Measurements from ENCODE around the gene WDR44.

WDR44 gene

GRCh38 chrX:118346258-118347094 is 570 bp downstream of the WDR44 start:
- Histone ChIP-seq H4K20me1 (peaks cover 0 to 39% (median 0%) of the 10 kb centered on the region in 11 experiments; a peak in 7 of 22 replicates), H3K9ac (peak overlapping the region; percentile 80 to 89 (median 88)), H3K27me3 (no peaks in the 10 kb centered on the region), H3K9me3 (replicated peaks in 1 of 11) (peaks cover 0 to 13% (median 6%) of the 10 kb centered on the region in 11 experiments; a peak in 3 of 22 replicates), H3K4me3 (peak overlapping the region; percentile 67 to 85 (median 78)), H3K4me1 (peaks cover 23 to 40% (median 36%) of the 10 kb centered on the region in 10 experiments), H3K27ac (peak overlapping the region; percentile 79 to 93 (median 87)), H3K4me2 (peak overlapping the region; percentile 46 to 87 (median 74)), H3K36me3 (no peaks in the 10 kb centered on the region)
- no peak for TF ChIP-seq Cebpa-rat (IDR thresholded peaks at IDR 0.05)

DNA sequence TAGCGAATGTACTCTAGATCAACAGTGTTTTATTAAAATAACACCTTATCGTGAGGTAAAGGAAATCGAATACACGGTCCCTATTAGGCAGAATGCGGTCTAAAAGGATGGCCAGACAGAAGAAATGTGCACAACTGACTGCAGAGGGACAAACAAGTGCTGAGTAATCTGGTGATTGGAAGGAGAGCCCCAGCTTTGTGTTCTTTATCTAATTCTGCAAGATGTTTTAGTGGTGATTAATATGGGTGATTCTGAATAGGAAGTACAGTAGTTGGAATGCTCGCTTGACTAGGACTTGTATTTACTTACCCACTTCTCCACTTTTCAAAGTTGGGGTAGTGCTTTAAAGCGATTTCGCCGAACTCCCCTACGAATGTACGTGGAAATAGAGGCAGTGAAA is 1.2 kb downstream of the WDR44 start:
- H3K4me3 ChIP-seq: peak overlapping the region; percentile 67 to 85 (median 78)
- peaks cover 23 to 43% (median 36%) of the 10 kb centered on the region in 10 experiments for H3K4me1 ChIP-seq
- peaks cover 0 to 13% (median 6%) of the 10 kb centered on the region in 11 experiments; a peak in 3 of 22 replicates for H3K9me3 ChIP-seq (replicated peaks in 1 of 11)
- no peak for TF ChIP-seq Cebpa-rat (IDR thresholded peaks at IDR 0.05)
- peaks cover 0 to 43% (median 0%) of the 10 kb centered on the region in 11 experiments; a peak in 7 of 22 replicates for H4K20me1 ChIP-seq
- peak overlapping the region; percentile 79 to 93 (median 87); a peak in 21 of 22 replicates for H3K27ac ChIP-seq
- H3K27me3 ChIP-seq: no peaks in the 10 kb centered on the region
- peak overlapping the region; percentile 80 to 89 (median 88) for H3K9ac ChIP-seq
- peak overlapping the region; percentile 46 to 87 (median 74) for H3K4me2 ChIP-seq
- H3K36me3 ChIP-seq: no peaks in the 10 kb centered on the region

DNA sequence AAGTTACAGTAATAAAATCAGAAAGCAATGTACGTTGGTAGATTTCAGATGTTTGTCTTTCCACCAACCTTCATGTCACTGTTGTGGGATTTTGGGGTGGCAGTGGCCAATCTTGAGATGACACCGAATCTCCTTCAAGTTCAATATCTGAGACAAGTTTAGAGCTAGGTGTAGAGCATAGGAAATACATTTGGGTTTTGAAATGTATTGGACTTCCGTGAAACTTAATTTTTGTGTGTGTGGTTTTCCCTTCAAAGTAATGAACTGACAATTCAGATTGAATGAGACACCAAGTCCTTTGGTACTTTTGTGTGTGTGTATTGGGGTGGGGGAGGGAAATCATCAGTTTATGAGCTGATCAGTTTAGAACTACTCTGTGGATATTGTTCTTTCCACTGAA is 1.8 kb downstream of the WDR44 start:
- TF ChIP-seq Cebpa-rat (IDR thresholded peaks at IDR 0.05): no peak
- Histone ChIP-seq H3K4me3 (peak overlapping the region; percentile 67 to 85 (median 78)), H3K36me3 (no peaks in the 10 kb centered on the region), H4K20me1 (peaks cover 0 to 46% (median 0%) of the 10 kb centered on the region in 11 experiments; a peak in 7 of 22 replicates), H3K27ac (peak overlapping the region in 3 of 11 experiments; percentile 87 to 91 (median 87); a peak in 1 of 22 replicates), H3K4me1 (peaks cover 23 to 43% (median 36%) of the 10 kb centered on the region in 10 experiments), H3K27me3 (no peaks in the 10 kb centered on the region), H3K4me2 (peak overlapping the region; percentile 46 to 87 (median 74)), H3K9ac (peak overlapping the region; percentile 80 to 89 (median 88); a peak in 20 of 22 replicates), H3K9me3 (replicated peaks in 1 of 11) (peaks cover 0 to 13% (median 6%) of the 10 kb centered on the region in 11 experiments; a peak in 3 of 22 replicates)

GRCh38 chrX:118348186-118348810 is 2.4 kb downstream of the WDR44 start:
- TF ChIP-seq Cebpa-rat (IDR thresholded peaks at IDR 0.05): no peak
- no peaks in the 10 kb centered on the region for H3K36me3 ChIP-seq
- H3K27ac ChIP-seq: no peak overlapping the region

GRCh38 chrX:118349188-118349587 is 3.3 kb downstream of the WDR44 start:
- Histone ChIP-seq H3K27ac (no peak overlapping the region), H3K36me3 (no peaks in the 10 kb centered on the region), H3K27me3 (no peaks in the 10 kb centered on the region), H3K4me3 (no peak overlapping the region), H3K9ac (no peak overlapping the region), H3K4me2 (peak overlapping the region in 5 of 11 experiments; percentile 6 to 87 (median 52); a peak in 6 of 22 replicates), H4K20me1 (peaks cover 0 to 60% (median 0%) of the 10 kb centered on the region in 11 experiments; a peak in 7 of 22 replicates), H3K4me1 (peaks cover 26 to 55% (median 37%) of the 10 kb centered on the region in 10 experiments), H3K9me3 (replicated peaks in 1 of 11) (peaks cover 0 to 13% (median 6%) of the 10 kb centered on the region in 11 experiments; a peak in 3 of 22 replicates)
- TF ChIP-seq Cebpa-rat (IDR thresholded peaks at IDR 0.05): no peak

More at GRCh38 chrX:118348186-118348810, 2.4 kb downstream of the WDR44 start:
- Histone ChIP-seq H3K4me2 (peak overlapping the region; percentile 46 to 87 (median 74)), H3K9me3 (replicated peaks in 1 of 11) (peaks cover 0 to 13% (median 6%) of the 10 kb centered on the region in 11 experiments; a peak in 3 of 22 replicates), H3K4me1 (peaks cover 23 to 46% (median 36%) of the 10 kb centered on the region in 10 experiments), H3K27me3 (no peaks in the 10 kb centered on the region), H4K20me1 (peaks cover 0 to 52% (median 0%) of the 10 kb centered on the region in 11 experiments; a peak in 7 of 22 replicates), H3K4me3 (peak overlapping the region in 9 of 10 experiments; percentile 67 to 85 (median 78); a peak in 17 of 20 replicates), H3K9ac (peak overlapping the region in 10 of 11 experiments; percentile 85 to 89 (median 88); a peak in 10 of 22 replicates)

DNA sequence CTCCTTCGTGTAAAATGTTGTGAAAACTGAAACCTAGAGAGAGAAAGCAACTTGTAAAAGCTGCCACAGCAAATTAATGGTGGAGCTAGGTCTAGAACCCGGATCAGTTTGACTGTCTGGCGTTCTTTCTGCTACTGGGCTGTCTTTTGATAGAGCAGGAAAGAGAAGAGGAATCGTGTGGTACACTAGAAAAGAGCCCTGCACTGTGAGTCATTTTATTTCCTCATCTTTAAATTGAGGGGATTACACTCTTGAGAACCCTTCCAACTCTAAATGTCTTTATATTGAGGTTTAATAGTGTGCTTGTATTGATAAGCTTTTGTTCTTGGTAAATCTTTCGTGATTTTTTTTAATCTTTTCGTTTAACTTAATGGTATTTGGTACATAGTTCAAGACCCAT is 4.3 kb downstream of the WDR44 start:
- peak overlapping the region in 2 of 11 experiments; percentile 6 to 21; a peak in 2 of 22 replicates for H3K9ac ChIP-seq
- H3K4me3 ChIP-seq: no peak overlapping the region
- no peaks in the 10 kb centered on the region for H3K36me3 ChIP-seq

DNA sequence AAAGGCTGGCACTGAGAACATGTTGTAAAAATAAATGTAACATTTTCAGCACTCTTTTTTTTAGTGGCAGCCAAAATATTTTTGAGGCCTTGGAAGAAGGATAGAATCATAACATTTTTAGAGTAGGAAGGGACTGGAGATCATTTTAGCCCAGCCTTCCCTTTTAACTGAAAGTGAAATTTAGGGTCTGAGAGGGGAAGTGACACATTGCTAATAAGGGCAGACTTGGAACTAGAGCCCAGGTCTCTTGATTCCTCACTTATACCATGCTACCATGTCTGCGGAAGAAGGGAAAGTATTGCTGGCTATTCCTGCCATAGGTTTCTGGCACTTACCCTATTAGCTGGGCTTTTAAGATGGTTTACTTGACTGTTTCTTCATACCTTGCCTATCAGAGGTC is 4.8 kb downstream of the WDR44 start:
- Histone ChIP-seq H3K36me3 (no peaks in the 10 kb centered on the region), H3K4me1 (peaks cover 28 to 68% (median 45%) of the 10 kb centered on the region in 10 experiments), H4K20me1 (peaks cover 0 to 75% (median 7%) of the 10 kb centered on the region in 11 experiments; a peak in 9 of 22 replicates), H3K9me3 (replicated peaks in 1 of 11) (peaks cover 0 to 9% (median 6%) of the 10 kb centered on the region in 11 experiments; a peak in 3 of 22 replicates), H3K4me3 (no peak overlapping the region), H3K9ac (no peak overlapping the region), H3K27ac (peak overlapping the region in 2 of 11 experiments; percentile 36 to 40; a peak in 3 of 22 replicates), H3K4me2 (peak overlapping the region in 9 of 11 experiments; percentile 11 to 87 (median 42); a peak in 15 of 22 replicates), H3K27me3 (no peaks in the 10 kb centered on the region)
- TF ChIP-seq Cebpa-rat (IDR thresholded peaks at IDR 0.05): no peak

More for the DNA sequence above, 4.3 kb downstream of the WDR44 start:
- H4K20me1 ChIP-seq: peaks cover 0 to 70% (median 5%) of the 10 kb centered on the region in 11 experiments; a peak in 8 of 22 replicates
- peak overlapping the region in 9 of 11 experiments; percentile 6 to 87 (median 42); a peak in 12 of 22 replicates for H3K4me2 ChIP-seq
- H3K27ac ChIP-seq: peak overlapping the region in 2 of 11 experiments; percentile 36 to 40; a peak in 4 of 22 replicates
- H3K27me3 ChIP-seq: no peaks in the 10 kb centered on the region
- peaks cover 31 to 63% (median 45%) of the 10 kb centered on the region in 10 experiments for H3K4me1 ChIP-seq
- TF ChIP-seq Cebpa-rat (IDR thresholded peaks at IDR 0.05): no peak
- peaks cover 0 to 13% (median 6%) of the 10 kb centered on the region in 11 experiments; a peak in 3 of 22 replicates for H3K9me3 ChIP-seq (replicated peaks in 1 of 11)

- H3K36me3 ChIP-seq: no peaks in the 10 kb centered on the region
- no peaks in the 10 kb centered on the region for H3K9me3 ChIP-seq (replicated peaks in 1 of 11)
- H3K4me3 ChIP-seq: no peak overlapping the region
- no peak for TF ChIP-seq Cebpa-rat (IDR thresholded peaks at IDR 0.05)
- no peak overlapping the region for H3K9ac ChIP-seq
- H3K27me3 ChIP-seq: no peaks in the 10 kb centered on the region
- H3K4me2 ChIP-seq: no peak overlapping the region
- H3K4me1 ChIP-seq: peaks cover 28 to 73% (median 45%) of the 10 kb centered on the region in 10 experiments
- peaks cover 0 to 81% (median 7%) of the 10 kb centered on the region in 11 experiments; a peak in 9 of 22 replicates for H4K20me1 ChIP-seq
- H3K27ac ChIP-seq: no peak overlapping the region
Observed at GRCh38 chrX:118352566-118352965, 6.7 kb downstream of the WDR44 start.

All from BLaER1 treated with 17β-estradiol and CSF1 and Interleukin-3, amounts not matched to agents 10 nM and 100 nM (cell line).